Stimulated activated naive B cell treated with anti-CD40 and anti-IgM and Interleukin-4, amounts not matched to agents 10 μg/mL and 1 μg/mL and 100 μg/mL, for 72 hours (primary cell): ENCODE data around the gene NYAP2.

Source experiments
- ATAC-seq, 2 donors: fragments of 150-1000 bp; cut with Tn5 transposase; replicated peaks; 2 replicates each; pipeline ENCODE4 v1.10.0; 2021; ENCODE audit warnings: moderate library complexity in 1 of 2
- DNase-seq: peaks from one replicate; pipeline ENCODE4 v3.0.0; 2021
- H3K27ac Mint-ChIP-seq: one replicate; pipeline ENCODE4 v1.8.0; 2022; ENCODE audit warnings: mild to moderate bottlenecking, mixed read lengths
- H3K27me3 Mint-ChIP-seq, 2 donors: one replicate each; pipeline ENCODE4 v1.8.0; 2022; ENCODE audit warnings: mixed read lengths in 2 of 2
- H3K36me3 Mint-ChIP-seq, 2 donors: one replicate each; pipeline ENCODE4 v1.8.0; 2022; ENCODE audit warnings: mixed read lengths in 2 of 2, mild to moderate bottlenecking in 1 of 2
- H3K4me1 Mint-ChIP-seq, 2 donors: one replicate each; pipeline ENCODE4 v1.8.0; 2022; ENCODE audit warnings: mixed read lengths in 2 of 2, mild to moderate bottlenecking in 1 of 2
- H3K4me3 Mint-ChIP-seq, 2 donors: one replicate each; pipeline ENCODE4 v1.8.0; 2022; ENCODE audit warnings: mild to moderate bottlenecking in 2 of 2, mixed read lengths in 2 of 2, moderate library complexity in 1 of 2
- H3K9me3 Mint-ChIP-seq, 2 donors: one replicate each; pipeline ENCODE4 v1.8.0; 2022; ENCODE audit warnings: mixed read lengths in 2 of 2, mild to moderate bottlenecking in 1 of 2

The NYAP2 gene

GRCh38 chr2:225479386-225479785, 79.9 kb downstream of the NYAP2 start:
- no peak overlapping the region for H3K4me3 Mint-ChIP-seq

GRCh38 chr2:225484751-225485150, 85.2 kb downstream of the NYAP2 start:
- Mint-ChIP-seq H3K4me1 (no peaks in the 10 kb centered on the region), H3K4me3 (no peak overlapping the region), H3K36me3 (no peaks in the 10 kb centered on the region), H3K27ac (no peak overlapping the region), H3K27me3 (no peaks in the 10 kb centered on the region), H3K9me3 (peaks cover 5 to 11% of the 10 kb centered on the region in 2 donors)
- DNase-seq (no peak), ATAC-seq (no peak)

More at GRCh38 chr2:225479386-225479785, 79.9 kb downstream of the NYAP2 start:
- no peaks in the 10 kb centered on the region for H3K36me3 Mint-ChIP-seq
- H3K4me1 Mint-ChIP-seq = no peaks in the 10 kb centered on the region
- no peak for DNase-seq
- no peak overlapping the region for H3K27ac Mint-ChIP-seq
- H3K9me3 Mint-ChIP-seq = no peaks in the 10 kb centered on the region
- ATAC-seq = no peak
- H3K27me3 Mint-ChIP-seq = peaks cover 0 to 7% of the 10 kb centered on the region in 2 donors

DNA sequence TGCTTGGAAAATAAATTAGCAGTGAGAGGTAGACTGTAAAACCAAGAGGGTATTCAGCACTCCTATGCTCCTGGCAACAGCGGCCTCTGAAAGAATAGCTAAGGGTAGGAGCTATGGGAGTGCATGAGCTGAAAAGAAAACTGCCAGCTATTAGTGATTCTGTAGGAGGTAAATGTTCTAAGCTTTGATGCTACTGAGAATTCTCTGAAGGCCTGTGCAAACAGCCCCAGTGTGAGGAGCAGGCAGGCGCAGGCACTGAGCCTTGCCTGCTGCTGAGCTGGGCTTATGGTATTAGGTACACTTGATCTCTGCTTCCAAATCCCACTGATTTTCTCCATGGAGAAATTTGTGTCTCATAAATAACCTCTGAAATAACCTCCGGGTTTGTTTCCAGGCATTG, 86.7 kb downstream of the NYAP2 start:
- DNase-seq = no peak
- Mint-ChIP-seq H3K4me3 (no peak overlapping the region), H3K4me1 (no peaks in the 10 kb centered on the region), H3K36me3 (no peaks in the 10 kb centered on the region), H3K27me3 (no peaks in the 10 kb centered on the region), H3K27ac (no peak overlapping the region), H3K9me3 (peaks cover 5 to 11% of the 10 kb centered on the region in 2 donors)
- no peak for ATAC-seq

GRCh38 chr2:225487878-225488416, 88.4 kb downstream of the NYAP2 start:
- ATAC-seq = no peak
- H3K9me3 Mint-ChIP-seq = peaks cover 5 to 11% of the 10 kb centered on the region in 2 donors
- H3K27me3 Mint-ChIP-seq = no peaks in the 10 kb centered on the region
- H3K4me1 Mint-ChIP-seq = no peaks in the 10 kb centered on the region
- no peak for DNase-seq
- no peak overlapping the region for H3K27ac Mint-ChIP-seq
- no peaks in the 10 kb centered on the region for H3K36me3 Mint-ChIP-seq
- no peak overlapping the region for H3K4me3 Mint-ChIP-seq

- no peak overlapping the region for H3K4me3 Mint-ChIP-seq
- no peaks in the 10 kb centered on the region for H3K27me3 Mint-ChIP-seq
- H3K9me3 Mint-ChIP-seq = peaks cover 5 to 11% of the 10 kb centered on the region in 2 donors
- no peak for DNase-seq
- ATAC-seq = peak; percentile 85 to 97
- no peak overlapping the region for H3K27ac Mint-ChIP-seq
- H3K36me3 Mint-ChIP-seq = no peaks in the 10 kb centered on the region
- H3K4me1 Mint-ChIP-seq = no peaks in the 10 kb centered on the region
These were observed 89.2 kb downstream of the NYAP2 start for GRCh38 chr2:225488743-225489142.

GRCh38 chr2:225493420-225494099, 94.0 kb downstream of the NYAP2 start:
- ATAC-seq (peak in 1 of 2 donors; percentile 9), DNase-seq (no peak)
- peak overlapping the region; percentile 22 for H3K27ac Mint-ChIP-seq
- H3K27me3 Mint-ChIP-seq = peaks cover 0 to 6% of the 10 kb centered on the region in 2 donors
- no peaks in the 10 kb centered on the region for H3K9me3 Mint-ChIP-seq
- H3K4me1 Mint-ChIP-seq = no peaks in the 10 kb centered on the region
- no peak overlapping the region for H3K4me3 Mint-ChIP-seq
- H3K36me3 Mint-ChIP-seq = no peaks in the 10 kb centered on the region

- peak; percentile 49 to 76 for ATAC-seq
- no peak overlapping the region for H3K4me3 Mint-ChIP-seq
These were observed 94.6 kb downstream of the NYAP2 start for GRCh38 chr2:225494100-225494459.

DNA sequence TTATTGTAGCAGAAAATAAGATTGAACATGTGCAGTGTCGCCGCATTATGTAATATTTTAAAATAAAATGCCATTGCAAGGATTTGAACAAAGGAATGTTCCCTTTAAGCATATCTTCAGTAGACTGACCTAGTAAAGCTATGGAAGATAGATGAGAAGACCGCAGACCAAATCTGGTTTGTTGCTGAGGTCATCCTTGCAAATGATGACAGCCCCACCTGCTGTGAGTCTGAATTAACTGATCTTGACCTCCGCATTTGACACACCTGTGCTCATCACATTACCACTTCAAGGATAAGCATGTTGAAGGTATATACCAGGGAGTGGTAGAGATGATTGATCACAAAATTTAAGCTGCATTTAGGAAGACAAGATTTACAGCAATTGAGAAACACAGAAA, 96.2 kb downstream of the NYAP2 start:
- H3K36me3 Mint-ChIP-seq = no peaks in the 10 kb centered on the region
- H3K4me1 Mint-ChIP-seq = no peaks in the 10 kb centered on the region
- H3K27me3 Mint-ChIP-seq = peaks cover 6 to 7% of the 10 kb centered on the region in 2 donors
- no peak overlapping the region for H3K4me3 Mint-ChIP-seq
- DNase-seq = no peak
- H3K27ac Mint-ChIP-seq = no peak overlapping the region
- ATAC-seq = no peak
- no peaks in the 10 kb centered on the region for H3K9me3 Mint-ChIP-seq

More at GRCh38 chr2:225494100-225494459, 94.6 kb downstream of the NYAP2 start:
- Mint-ChIP-seq H3K27ac (peak overlapping the region; percentile 22), H3K4me1 (no peaks in the 10 kb centered on the region), H3K27me3 (peaks cover 4 to 6% of the 10 kb centered on the region in 2 donors), H3K36me3 (no peaks in the 10 kb centered on the region), H3K9me3 (no peaks in the 10 kb centered on the region)
- no peak for DNase-seq

- Mint-ChIP-seq H3K9me3 (no peaks in the 10 kb centered on the region), H3K27ac (no peak overlapping the region), H3K36me3 (no peaks in the 10 kb centered on the region), H3K4me3 (no peak overlapping the region), H3K27me3 (peaks cover 6 to 7% of the 10 kb centered on the region in 2 donors), H3K4me1 (no peaks in the 10 kb centered on the region)
- DNase-seq (no peak), ATAC-seq (no peak)
These were observed 97.1 kb downstream of the NYAP2 start for GRCh38 chr2:225496568-225496967.

DNA sequence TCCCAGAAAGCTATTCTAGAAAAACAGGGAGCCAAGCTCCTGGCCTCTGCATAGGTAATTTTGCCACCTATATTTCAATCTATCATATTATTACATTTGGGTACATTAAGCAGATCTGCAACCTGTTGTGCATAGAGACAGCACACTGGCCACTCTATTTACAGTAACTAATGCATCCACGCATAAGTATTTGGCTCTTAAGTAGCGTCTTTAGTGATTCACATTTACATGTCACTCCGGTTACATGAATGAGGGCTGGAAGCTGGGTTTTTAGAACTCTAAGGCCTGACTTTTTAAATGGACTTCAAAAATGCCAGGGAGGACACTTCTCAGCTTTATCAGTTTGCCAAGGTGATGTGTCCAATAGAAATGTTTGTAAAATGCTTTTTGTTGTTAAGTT, 97.7 kb downstream of the NYAP2 start:
- H3K4me3 Mint-ChIP-seq = no peak overlapping the region
- H3K36me3 Mint-ChIP-seq = no peaks in the 10 kb centered on the region
- H3K27me3 Mint-ChIP-seq = peaks cover 11 to 12% of the 10 kb centered on the region in 2 donors
- DNase-seq (no peak), ATAC-seq (no peak)
- H3K9me3 Mint-ChIP-seq = no peaks in the 10 kb centered on the region
- no peak overlapping the region for H3K27ac Mint-ChIP-seq
- H3K4me1 Mint-ChIP-seq = no peaks in the 10 kb centered on the region

- no peaks in the 10 kb centered on the region for H3K9me3 Mint-ChIP-seq
- no peaks in the 10 kb centered on the region for H3K36me3 Mint-ChIP-seq
- no peak for ATAC-seq
- peaks cover 0 to 1% of the 10 kb centered on the region in 2 donors for H3K4me1 Mint-ChIP-seq
- no peak for DNase-seq
- H3K4me3 Mint-ChIP-seq = no peak overlapping the region
- H3K27ac Mint-ChIP-seq = no peak overlapping the region
- H3K27me3 Mint-ChIP-seq = peaks cover 11 to 12% of the 10 kb centered on the region in 2 donors
These were observed 101.5 kb downstream of the NYAP2 start for GRCh38 chr2:225501022-225501421.

DNA sequence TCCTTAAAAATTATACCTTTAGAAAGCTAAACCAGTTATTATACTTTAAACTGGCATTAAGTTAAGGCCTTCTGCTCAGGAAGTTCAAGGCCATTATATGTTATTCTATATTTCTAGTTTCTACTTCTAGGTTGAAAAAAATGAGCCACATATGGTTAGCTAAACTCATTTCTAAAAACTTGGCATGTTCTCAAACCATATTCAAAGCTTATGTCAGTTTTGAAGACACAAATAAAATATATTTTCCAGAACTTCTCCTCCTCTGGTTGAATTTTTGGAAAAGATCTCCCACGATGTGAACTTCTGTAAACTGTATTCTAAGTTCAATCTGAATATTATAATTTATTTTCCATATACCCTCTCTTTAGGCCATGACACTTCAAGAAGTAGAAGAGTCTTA, 103.5 kb downstream of the NYAP2 start:
- no peak for DNase-seq
- H3K4me3 Mint-ChIP-seq = no peak overlapping the region
- peaks cover 0 to 1% of the 10 kb centered on the region in 2 donors for H3K4me1 Mint-ChIP-seq
- no peaks in the 10 kb centered on the region for H3K9me3 Mint-ChIP-seq
- H3K36me3 Mint-ChIP-seq = no peaks in the 10 kb centered on the region
- peaks cover 10 to 12% of the 10 kb centered on the region in 2 donors for H3K27me3 Mint-ChIP-seq
- H3K27ac Mint-ChIP-seq = no peak overlapping the region
- ATAC-seq = no peak

DNA sequence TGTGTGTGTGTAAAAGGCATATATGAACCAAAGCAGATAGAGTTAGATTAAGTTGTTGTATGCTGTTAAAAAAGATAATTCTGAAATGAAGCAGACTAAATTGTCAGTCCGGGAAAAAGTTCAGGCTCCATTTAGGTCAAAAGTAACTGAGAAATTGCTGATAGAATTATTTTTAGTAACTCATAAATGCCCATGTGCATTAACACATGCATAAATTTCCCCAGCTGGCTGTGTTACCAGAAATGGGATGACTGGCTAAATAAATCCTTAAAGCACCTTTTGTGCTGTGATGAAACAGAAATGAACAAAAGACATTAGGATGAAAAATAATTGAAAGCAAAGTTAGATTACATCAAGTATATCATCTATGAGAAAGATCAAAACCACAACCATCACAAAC, 111.3 kb downstream of the NYAP2 start:
- H3K27ac Mint-ChIP-seq = no peak overlapping the region
- DNase-seq (no peak), ATAC-seq (no peak)
- no peaks in the 10 kb centered on the region for H3K9me3 Mint-ChIP-seq
- no peaks in the 10 kb centered on the region for H3K4me1 Mint-ChIP-seq
- H3K36me3 Mint-ChIP-seq = no peaks in the 10 kb centered on the region
- H3K27me3 Mint-ChIP-seq = peaks cover 0 to 3% of the 10 kb centered on the region in 2 donors
- H3K4me3 Mint-ChIP-seq = no peak overlapping the region

GRCh38 chr2:225512469-225512868, 113.0 kb downstream of the NYAP2 start:
- no peak for DNase-seq
- H3K4me1 Mint-ChIP-seq = no peaks in the 10 kb centered on the region
- no peak for ATAC-seq
- peaks cover 0 to 3% of the 10 kb centered on the region in 2 donors for H3K27me3 Mint-ChIP-seq
- no peak overlapping the region for H3K4me3 Mint-ChIP-seq
- H3K9me3 Mint-ChIP-seq = no peaks in the 10 kb centered on the region
- H3K36me3 Mint-ChIP-seq = no peaks in the 10 kb centered on the region
- H3K27ac Mint-ChIP-seq = no peak overlapping the region

DNA sequence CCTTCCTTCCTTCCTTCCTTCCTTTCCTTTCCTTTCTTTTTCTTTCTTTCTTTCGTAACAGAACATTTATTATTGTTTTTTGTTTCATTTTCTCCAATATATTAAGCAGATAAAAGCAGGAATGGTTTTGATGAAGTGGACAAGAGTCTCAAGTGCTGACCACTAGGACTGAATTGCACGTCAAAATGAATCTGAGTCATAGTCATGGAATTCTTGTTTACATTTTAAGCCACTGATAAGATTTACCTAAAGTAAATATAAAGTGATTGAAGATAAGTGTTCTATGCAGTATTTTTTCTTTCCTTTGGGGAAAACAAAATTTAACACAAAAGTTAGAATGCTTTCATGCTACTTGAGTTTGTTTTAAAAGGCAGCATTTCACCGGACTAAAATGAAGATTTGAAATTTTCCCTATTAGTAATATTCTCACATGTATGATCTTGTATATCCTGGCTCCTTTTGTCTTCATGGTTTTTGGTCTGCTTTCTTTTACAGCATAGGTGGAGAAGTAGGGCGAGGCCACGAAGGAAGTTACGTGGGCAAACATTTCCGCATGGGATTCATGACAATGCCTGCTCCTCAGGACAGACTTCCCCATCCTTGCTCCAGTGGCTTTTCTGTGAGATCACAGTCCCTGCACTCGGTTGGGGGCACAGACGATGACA, 113.5 kb downstream of the NYAP2 start:
- no peak overlapping the region for H3K27ac Mint-ChIP-seq
- no peak for ATAC-seq

More for the DNA sequence above, 113.5 kb downstream of the NYAP2 start:
- DNase-seq = no peak
- Mint-ChIP-seq H3K4me1 (no peaks in the 10 kb centered on the region), H3K4me3 (no peak overlapping the region), H3K27me3 (peaks cover 0 to 3% of the 10 kb centered on the region in 2 donors), H3K36me3 (no peaks in the 10 kb centered on the region), H3K9me3 (peaks cover 0 to 2% of the 10 kb centered on the region in 2 donors)
